Stimulated activated effector memory CD8-positive, alpha-beta T cell treated with anti-CD3 and anti-CD28 coated beads, Interleukin-12 subunit alpha, Interleukin-12 subunit beta, amount 100 ng/mL, for 72 hours (primary cell): ENCODE data around the gene KIF26A.

Experiments used
- ATAC-seq: fragments of 150-1000 bp; cut with Tn5 transposase; 2 replicates; pipeline ENCODE4 v1.10.0; 2021
- DNase-seq, 2 donors: peaks; one replicate each; pipeline ENCODE4 v3.0.0; 2021 to 2022; ENCODE audit warnings: low spot score in 2 of 2
- H3K27ac Mint-ChIP-seq: one replicate; pipeline ENCODE4 v1.8.0; 2022; ENCODE audit warnings: mild to moderate bottlenecking, mixed read lengths
- H3K36me3 Mint-ChIP-seq: one replicate; pipeline ENCODE4 v1.8.0; 2022; ENCODE audit warnings: mild to moderate bottlenecking, mixed read lengths
- H3K4me1 Mint-ChIP-seq: one replicate; pipeline ENCODE4 v1.8.0; 2022; ENCODE audit warnings: mixed read lengths
- H3K4me3 Mint-ChIP-seq: one replicate; pipeline ENCODE4 v1.8.0; 2022; ENCODE audit warnings: mild to moderate bottlenecking, mixed read lengths
- H3K9me3 Mint-ChIP-seq: one replicate; pipeline ENCODE4 v1.8.0; 2022; ENCODE audit warnings: mixed read lengths

The KIF26A gene

GRCh38 chr14:104175811-104176210 lies 37.4 kb downstream of the KIF26A start:
- Mint-ChIP-seq H3K9me3 (no peaks in the 10 kb centered on the region), H3K4me3 (no peak overlapping the region), H3K4me1 (no peaks in the 10 kb centered on the region), H3K36me3 (no peaks in the 10 kb centered on the region), H3K27ac (no peak overlapping the region)
- DNase-seq, result no peak
- no peak for ATAC-seq

- ATAC-seq (no peak), DNase-seq (no peak)
- Mint-ChIP-seq H3K4me3 (no peak overlapping the region), H3K9me3 (no peaks in the 10 kb centered on the region), H3K36me3 (no peaks in the 10 kb centered on the region), H3K4me1 (no peaks in the 10 kb centered on the region), H3K27ac (no peak overlapping the region)
These were observed 38.2 kb downstream of the KIF26A start for GRCh38 chr14:104176611-104177010.

- Mint-ChIP-seq H3K9me3 (no peaks in the 10 kb centered on the region), H3K27ac (no peak overlapping the region), H3K36me3 (no peaks in the 10 kb centered on the region), H3K4me1 (no peaks in the 10 kb centered on the region), H3K4me3 (no peak overlapping the region)
- ATAC-seq, result no peak
- no peak for DNase-seq
These were observed 39.0 kb downstream of the KIF26A start for GRCh38 chr14:104177411-104177810.

- ATAC-seq (no peak), DNase-seq (no peak)
- Mint-ChIP-seq H3K36me3 (no peaks in the 10 kb centered on the region), H3K4me1 (no peaks in the 10 kb centered on the region), H3K4me3 (no peak overlapping the region), H3K27ac (no peak overlapping the region), H3K9me3 (no peaks in the 10 kb centered on the region)
These were observed 39.9 kb downstream of the KIF26A start for GRCh38 chr14:104178279-104178678.

GRCh38 chr14:104179126-104179525 lies 40.7 kb downstream of the KIF26A start:
- no peaks in the 10 kb centered on the region for H3K4me1 Mint-ChIP-seq
- DNase-seq (no peak), ATAC-seq (no peak)
- H3K4me3 Mint-ChIP-seq, result no peak overlapping the region
- H3K36me3 Mint-ChIP-seq, result no peaks in the 10 kb centered on the region
- H3K27ac Mint-ChIP-seq, result no peak overlapping the region
- H3K9me3 Mint-ChIP-seq, result no peaks in the 10 kb centered on the region

GRCh38 chr14:104179564-104180129 lies 41.3 kb downstream of the KIF26A start:
- Mint-ChIP-seq H3K36me3 (no peaks in the 10 kb centered on the region), H3K27ac (no peak overlapping the region), H3K9me3 (no peaks in the 10 kb centered on the region), H3K4me3 (no peak overlapping the region), H3K4me1 (no peaks in the 10 kb centered on the region)
- ATAC-seq, result no peak
- DNase-seq, result no peak

GRCh38 chr14:104180561-104181165 lies 42.3 kb downstream of the KIF26A start:
- H3K4me3 Mint-ChIP-seq, result no peak overlapping the region
- H3K36me3 Mint-ChIP-seq, result no peaks in the 10 kb centered on the region
- no peaks in the 10 kb centered on the region for H3K9me3 Mint-ChIP-seq
- no peak for DNase-seq
- no peak for ATAC-seq
- H3K4me1 Mint-ChIP-seq, result no peaks in the 10 kb centered on the region
- no peak overlapping the region for H3K27ac Mint-ChIP-seq

- Mint-ChIP-seq H3K4me3 (no peak overlapping the region), H3K27ac (no peak overlapping the region), H3K4me1 (no peaks in the 10 kb centered on the region), H3K36me3 (no peaks in the 10 kb centered on the region), H3K9me3 (no peaks in the 10 kb centered on the region)
- DNase-seq (no peak), ATAC-seq (no peak)
These were observed 43.6 kb downstream of the KIF26A start for GRCh38 chr14:104181761-104182530.

GRCh38 chr14:104182857-104183425 lies 44.6 kb downstream of the KIF26A start:
- Mint-ChIP-seq H3K4me1 (no peaks in the 10 kb centered on the region), H3K36me3 (no peaks in the 10 kb centered on the region), H3K27ac (no peak overlapping the region), H3K4me3 (no peak overlapping the region), H3K9me3 (no peaks in the 10 kb centered on the region)
- ATAC-seq (no peak), DNase-seq (no peak)

GRCh38 chr14:104183796-104184195 lies 45.4 kb downstream of the KIF26A start:
- Mint-ChIP-seq H3K4me3 (no peak overlapping the region), H3K9me3 (no peaks in the 10 kb centered on the region), H3K36me3 (no peaks in the 10 kb centered on the region), H3K4me1 (no peaks in the 10 kb centered on the region), H3K27ac (no peak overlapping the region)
- ATAC-seq (no peak), DNase-seq (no peak)

- no peak overlapping the region for H3K27ac Mint-ChIP-seq
- no peak overlapping the region for H3K4me3 Mint-ChIP-seq
- DNase-seq (no peak), ATAC-seq (no peak)
- no peaks in the 10 kb centered on the region for H3K36me3 Mint-ChIP-seq
- H3K9me3 Mint-ChIP-seq, result no peaks in the 10 kb centered on the region
- H3K4me1 Mint-ChIP-seq, result no peaks in the 10 kb centered on the region
These were observed 46.1 kb downstream of the KIF26A start for GRCh38 chr14:104184506-104184905.

GRCh38 chr14:104184911-104185499 lies 46.6 kb downstream of the KIF26A start:
- DNase-seq (no peak), ATAC-seq (no peak)
- H3K9me3 Mint-ChIP-seq, result no peaks in the 10 kb centered on the region
- no peaks in the 10 kb centered on the region for H3K4me1 Mint-ChIP-seq
- H3K36me3 Mint-ChIP-seq, result no peaks in the 10 kb centered on the region
- H3K4me3 Mint-ChIP-seq, result no peak overlapping the region
- H3K27ac Mint-ChIP-seq, result no peak overlapping the region

GRCh38 chr14:104185916-104186495 lies 47.6 kb downstream of the KIF26A start:
- ATAC-seq (no peak), DNase-seq (no peak)
- H3K27ac Mint-ChIP-seq, result no peak overlapping the region
- no peaks in the 10 kb centered on the region for H3K9me3 Mint-ChIP-seq
- H3K4me3 Mint-ChIP-seq, result no peak overlapping the region
- H3K36me3 Mint-ChIP-seq, result no peaks in the 10 kb centered on the region
- H3K4me1 Mint-ChIP-seq, result no peaks in the 10 kb centered on the region

GRCh38 chr14:104186575-104186974 lies 48.2 kb downstream of the KIF26A start:
- Mint-ChIP-seq H3K36me3 (no peaks in the 10 kb centered on the region), H3K4me1 (no peaks in the 10 kb centered on the region), H3K9me3 (no peaks in the 10 kb centered on the region), H3K4me3 (no peak overlapping the region), H3K27ac (no peak overlapping the region)
- no peak for ATAC-seq
- no peak for DNase-seq

- no peak overlapping the region for H3K4me3 Mint-ChIP-seq
- H3K36me3 Mint-ChIP-seq, result no peaks in the 10 kb centered on the region
- DNase-seq, result no peak
- H3K4me1 Mint-ChIP-seq, result no peaks in the 10 kb centered on the region
- no peak overlapping the region for H3K27ac Mint-ChIP-seq
- ATAC-seq, result no peak
- H3K9me3 Mint-ChIP-seq, result no peaks in the 10 kb centered on the region
These were observed 48.9 kb downstream of the KIF26A start for GRCh38 chr14:104187121-104187889.
